Measurements from ENCODE around the gene PREX1.

PREX1 gene

DNA sequence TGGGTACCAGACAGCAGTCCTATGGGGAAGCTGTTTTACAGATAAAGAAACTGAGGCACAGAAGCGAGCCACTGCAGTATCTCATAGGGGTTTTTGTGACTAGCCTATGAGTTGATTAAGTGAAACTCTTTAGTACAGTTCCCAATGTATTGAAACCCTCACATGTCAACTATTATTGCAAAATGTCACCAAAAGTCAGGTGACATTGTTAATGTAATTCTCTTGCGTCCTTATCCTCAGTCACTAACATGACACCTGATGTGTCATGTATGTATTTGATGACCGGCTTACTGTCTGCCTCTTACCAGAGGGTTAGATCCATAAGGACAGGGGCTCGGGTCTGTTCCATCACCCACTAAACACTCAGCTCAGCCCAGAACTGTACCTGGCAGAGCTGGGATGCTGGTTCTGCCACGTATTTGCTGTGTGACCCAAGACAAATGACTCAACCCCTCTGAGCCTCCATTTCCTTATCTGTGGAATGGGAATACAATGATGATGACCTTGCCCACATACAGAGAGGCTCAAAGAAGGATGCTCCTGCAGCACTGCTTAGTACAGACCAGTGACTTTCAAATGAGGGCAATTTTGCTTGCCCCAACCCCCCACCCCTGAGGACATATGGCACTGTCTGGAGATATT is 32.9 kb downstream of the PREX1 start:
- DNase-seq (ENCODE audit: low read depth): no peak

DNA sequence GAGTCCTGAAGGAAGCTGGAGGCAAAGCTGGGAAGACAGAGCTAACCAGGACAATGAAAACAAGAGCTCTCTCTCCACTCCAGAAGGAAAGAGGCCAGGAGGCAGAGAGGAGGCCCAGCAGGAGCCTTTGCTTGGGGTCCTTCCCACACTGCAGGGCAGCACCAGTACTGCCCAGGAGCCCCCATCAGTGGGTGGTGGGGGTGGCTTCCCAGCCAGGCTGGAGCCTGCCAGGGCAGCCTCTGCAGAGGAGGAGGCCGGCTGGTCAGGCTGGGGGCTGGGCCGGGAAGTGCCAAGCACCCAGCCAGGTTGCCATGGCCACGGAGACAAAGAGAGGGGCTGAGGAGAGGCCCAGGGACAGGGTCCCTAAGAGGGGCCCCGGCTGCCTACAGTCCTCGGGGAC is 33.4 kb downstream of the PREX1 start:
- no peak for DNase-seq (ENCODE audit: low read depth)

DNA sequence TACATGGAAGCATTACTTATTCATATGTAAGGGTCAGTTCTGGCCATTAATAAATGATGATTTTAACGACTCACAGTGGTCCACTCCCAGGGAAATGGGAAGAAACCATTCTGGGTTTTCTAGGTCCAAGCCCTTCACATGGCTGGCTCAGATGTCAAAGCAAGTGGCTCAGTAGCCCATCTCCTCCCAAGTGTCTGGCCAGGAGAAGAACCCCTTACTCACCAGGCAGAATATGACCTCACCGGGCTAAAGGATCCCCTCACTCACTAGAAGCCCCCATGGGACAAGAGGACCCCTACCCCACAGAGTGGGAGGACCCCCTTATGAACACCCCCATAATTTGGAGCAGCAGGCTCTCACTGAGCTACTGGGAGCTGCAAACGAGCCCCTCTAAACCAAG is 34.0 kb downstream of the PREX1 start:
- no peak for DNase-seq (ENCODE audit: low read depth)

DNA sequence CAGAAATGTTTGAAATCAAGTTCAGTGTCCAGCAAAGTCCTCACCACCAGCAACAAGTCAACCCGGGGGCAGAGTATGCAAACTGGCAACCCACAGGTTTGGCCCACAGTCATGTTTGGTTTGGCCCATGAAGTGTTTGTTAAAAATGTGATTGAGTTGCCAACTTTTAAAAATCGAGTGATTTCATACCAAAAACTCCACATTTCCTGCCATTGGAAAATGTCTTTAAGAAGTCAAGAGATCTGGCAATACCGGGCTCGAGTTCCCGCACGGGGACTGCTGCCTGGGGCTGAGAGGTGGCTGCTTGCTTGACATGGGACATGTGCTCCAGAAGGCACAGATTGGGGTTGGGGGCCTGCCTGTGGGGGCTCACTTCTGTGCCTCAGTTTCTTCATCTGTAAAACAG is 36.1 kb downstream of the PREX1 start:
- DNase-seq (ENCODE audit: low read depth): peak; percentile 78

DNA sequence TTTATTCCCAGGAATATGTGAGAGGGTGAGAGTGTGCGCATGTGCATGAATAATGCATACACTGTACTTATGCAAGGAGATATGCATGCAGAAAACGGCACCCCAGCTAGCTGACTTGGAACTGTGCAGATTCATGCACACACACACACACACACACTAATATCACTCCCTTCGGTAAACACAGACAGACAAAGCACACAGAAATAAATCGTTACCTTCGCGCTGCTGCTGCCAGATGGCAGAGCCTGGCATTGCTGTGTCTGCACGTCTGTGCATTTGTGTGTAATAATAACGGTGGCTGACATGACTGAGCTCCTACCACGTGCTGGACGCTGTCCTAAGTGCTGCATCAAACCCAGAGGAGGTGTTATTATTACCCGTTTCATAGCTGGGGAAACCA is 36.8 kb downstream of the PREX1 start:
- DNase-seq (ENCODE audit: low read depth): no peak

DNA sequence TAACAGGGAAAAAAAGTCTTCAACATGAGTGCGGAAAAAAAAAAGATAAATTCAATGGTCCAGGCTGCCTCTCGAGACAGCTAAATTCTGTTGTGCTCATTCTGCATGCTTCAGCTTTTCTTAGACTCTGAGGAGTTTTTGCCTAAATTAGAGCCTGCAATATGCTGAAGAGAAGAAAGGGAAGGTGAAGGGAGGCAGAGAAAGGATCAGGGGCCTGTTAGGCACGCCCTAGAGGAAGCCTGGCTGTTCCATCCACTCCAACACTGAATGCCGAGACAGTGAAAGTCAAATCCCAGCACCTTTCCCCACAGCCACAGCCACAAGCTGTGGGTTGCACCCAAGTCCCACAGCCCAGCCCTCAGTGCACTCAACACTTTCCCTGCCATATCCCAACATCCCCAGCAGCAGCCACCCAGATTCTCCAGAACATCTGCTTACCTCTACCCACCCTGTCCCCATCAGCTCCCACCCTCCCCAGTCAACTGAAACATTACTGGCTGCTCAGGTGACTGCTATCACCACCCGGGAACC is 37.3 kb downstream of the PREX1 start:
- no peak for DNase-seq (ENCODE audit: low read depth)

DNA sequence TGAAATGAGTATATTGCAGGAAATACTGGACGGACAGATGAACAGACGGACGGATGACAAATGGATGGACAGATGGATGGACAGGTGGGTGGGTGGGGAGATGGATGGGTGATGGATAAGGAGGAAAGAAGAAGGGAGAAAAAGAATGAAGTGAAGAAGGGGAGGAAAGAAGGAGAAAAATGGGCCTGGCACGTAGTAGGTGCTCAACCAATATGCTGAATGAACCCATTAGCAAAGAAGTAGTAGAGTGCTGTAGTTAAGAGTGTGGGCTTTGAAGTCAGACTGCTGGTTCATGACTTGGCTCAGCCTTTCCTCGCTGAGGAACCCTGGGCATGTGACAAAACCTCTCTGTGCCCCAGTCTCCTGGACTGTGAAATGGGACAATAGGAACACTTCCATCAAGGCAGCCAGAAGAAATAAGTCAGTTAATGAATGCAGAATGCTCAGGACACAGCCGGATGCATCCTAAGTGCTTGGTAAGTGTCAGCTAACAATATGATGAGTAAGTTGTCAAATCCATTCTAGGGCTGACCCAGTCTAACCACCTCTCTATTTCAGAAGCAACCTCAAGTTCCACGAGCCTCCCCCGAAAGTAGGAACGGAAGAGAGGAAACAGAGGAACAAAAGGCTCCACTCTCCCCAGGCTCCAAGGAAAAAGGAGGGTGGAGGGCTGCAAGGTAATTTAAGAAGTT is 37.9 kb downstream of the PREX1 start:
- DNase-seq (ENCODE audit: low read depth): no peak

DNA sequence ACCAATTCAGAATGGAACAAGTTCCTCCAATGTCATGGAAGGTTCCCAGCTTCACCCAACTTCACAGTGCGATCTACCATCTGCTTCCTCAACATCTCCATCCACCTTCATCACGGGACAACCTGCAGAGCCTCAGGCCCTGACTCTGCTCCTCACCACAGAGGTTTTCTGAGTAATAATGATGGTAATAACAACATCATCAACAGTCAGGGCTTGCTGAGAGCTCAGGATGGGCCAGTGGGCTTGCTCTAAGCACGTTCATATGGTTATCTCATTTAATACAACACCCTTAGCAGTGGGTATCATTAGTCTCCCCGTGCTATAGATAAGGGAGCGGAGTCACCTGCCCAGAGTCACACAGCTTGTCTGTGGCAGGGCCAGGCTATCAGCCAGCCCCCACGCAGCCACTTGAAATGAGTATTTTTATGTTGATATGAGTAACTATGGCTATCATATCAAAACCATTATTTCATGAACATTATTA is 38.6 kb downstream of the PREX1 start:
- no peak for DNase-seq (ENCODE audit: low read depth)

DNA sequence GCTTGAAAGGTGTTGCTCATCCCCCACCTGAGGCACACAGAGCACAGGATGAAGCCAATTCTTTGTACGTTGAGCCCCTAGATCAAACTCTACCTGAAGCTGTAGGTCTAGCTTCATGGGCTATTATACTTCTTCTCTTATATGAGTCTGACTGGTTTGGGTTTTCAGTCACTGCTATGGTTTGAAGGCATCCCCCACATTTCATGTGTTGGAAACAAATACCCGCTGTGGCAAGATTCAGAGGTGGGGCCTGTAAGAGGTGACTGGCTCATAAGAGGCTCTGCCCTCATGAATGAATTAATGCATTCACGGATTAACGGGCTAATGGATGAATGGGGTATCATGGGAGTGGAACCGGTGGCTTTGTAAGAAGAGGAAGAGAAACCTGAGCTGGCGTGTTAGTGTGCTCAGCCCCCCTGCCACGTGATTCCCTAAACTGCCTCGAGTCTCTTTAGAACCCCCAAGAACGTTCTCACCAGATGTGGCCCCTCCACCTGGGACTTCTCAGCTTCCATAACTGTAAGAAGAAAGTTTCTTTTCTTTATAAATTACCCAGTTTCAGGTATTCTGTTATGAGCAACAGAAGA is 39.2 kb downstream of the PREX1 start:
- DNase-seq (ENCODE audit: low read depth): no peak

DNA sequence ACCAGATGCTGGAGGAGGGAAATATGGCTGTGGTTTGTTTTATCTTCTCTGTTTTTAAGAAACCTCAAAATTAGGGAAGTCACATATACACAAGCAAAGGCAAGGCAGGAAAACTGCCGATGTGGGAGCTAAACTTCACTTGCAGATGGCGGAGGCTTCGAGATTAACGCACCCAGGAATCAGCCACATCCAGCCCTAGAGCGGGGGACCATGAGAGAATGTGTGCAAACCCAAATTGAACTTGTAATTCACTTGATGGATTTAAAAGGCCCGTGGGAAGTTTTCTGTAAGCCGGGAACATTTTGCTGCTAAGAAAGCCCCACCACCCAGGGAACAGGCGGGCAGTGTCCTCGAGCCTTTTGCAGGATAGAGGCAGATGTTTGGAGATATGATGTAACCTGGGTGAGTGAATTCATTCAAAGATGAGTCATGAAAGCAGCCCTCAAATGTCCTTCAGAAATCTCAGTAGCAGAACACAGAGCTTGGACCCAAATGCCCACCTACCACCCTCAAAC is 39.9 kb downstream of the PREX1 start:
- DNase-seq (ENCODE audit: low read depth): peak; percentile 92

DNA sequence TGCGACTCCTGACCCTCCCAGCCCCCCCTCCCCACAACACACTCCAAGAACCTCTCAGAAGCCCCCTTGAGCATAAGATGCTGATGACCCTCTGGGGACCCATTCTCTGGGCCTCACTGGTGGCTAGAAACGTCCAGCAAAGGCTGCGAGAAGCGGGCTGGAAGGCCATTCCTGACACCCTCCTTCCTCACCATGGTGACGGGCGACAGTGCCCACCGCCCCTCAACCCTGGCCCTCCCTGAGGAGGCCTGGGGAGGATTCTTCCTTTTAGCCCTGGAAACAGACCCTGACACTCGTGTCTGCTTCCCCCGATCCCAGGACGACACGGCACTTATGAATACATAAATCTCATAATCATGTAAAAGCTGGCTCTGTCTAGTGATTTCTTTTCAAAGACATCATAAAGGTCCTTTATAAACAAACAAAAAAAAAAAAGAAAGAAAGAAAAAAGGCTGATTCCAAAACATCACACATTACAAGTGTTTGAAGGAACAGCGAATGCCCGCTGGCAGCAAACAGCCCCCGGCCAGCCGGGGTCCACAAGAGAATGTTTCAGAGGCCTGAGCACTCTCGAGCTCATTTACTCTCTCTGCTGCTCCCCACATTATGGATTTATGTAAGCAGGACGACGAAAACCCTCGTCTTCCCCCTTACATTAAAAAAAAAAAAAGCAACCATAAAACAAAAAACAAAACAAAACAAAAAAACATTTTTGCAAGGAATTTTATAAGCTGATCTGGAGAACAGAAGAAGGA is 40.7 kb downstream of the PREX1 start:
- no peak for DNase-seq (ENCODE audit: low read depth)

DNA sequence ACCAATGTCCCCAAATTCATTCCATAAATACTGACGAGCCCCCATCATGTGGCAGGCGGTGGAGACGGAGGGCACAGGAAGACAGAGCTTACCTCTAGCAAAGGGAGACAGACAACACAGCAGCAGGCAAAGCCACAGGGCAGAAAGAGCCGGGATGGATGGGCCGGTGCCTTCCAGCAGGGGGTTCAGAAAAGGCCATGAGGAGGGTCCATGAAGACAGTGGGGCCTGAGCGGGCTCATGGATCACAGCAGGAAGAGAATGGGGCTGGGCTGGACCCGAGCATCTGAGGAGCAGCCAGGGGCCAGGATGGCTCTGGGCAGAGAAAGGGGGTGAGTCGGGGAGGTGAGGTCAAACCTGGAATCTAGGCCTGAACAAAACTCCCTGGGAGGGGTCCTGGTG is 42.0 kb downstream of the PREX1 start:
- DNase-seq (ENCODE audit: low read depth): no peak

DNA sequence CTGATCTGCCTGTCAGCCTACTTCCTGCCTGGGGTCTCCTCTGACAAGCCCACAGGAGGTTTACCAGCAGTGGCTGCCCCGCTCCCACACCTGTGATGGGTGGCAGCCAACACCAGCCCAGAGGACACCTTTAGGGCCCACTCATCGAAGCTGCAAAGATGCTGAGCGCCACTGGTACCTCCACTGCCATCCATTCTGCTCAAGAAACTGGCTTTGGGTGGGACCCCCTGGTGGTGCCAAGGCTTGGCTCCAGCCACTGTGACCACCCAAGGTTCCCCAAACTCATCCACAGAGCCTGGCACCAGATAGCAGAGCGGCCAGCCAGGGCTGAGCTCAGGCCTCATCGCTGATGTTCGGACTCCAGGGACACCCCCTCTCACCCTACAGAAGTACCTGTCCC is 42.5 kb downstream of the PREX1 start:
- no peak for DNase-seq (ENCODE audit: low read depth)

DNA sequence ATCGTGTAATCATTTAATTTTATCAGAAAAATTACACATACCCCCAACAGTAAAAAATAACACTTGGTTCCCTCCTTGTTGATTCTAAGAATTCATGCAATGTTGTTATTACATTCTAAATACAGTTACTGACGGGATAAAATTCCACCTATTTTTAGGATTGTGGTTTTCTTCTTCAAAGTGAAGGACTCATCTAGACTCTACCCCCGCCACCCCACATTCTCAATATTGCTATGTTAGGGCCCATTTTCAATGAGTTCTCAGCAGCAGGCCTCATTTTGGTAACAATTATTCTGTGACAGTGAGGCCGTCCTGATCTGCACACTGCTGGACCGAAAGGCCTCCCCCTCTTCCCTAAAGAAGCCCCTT is 43.5 kb downstream of the PREX1 start:
- DNase-seq (ENCODE audit: low read depth): no peak

DNA sequence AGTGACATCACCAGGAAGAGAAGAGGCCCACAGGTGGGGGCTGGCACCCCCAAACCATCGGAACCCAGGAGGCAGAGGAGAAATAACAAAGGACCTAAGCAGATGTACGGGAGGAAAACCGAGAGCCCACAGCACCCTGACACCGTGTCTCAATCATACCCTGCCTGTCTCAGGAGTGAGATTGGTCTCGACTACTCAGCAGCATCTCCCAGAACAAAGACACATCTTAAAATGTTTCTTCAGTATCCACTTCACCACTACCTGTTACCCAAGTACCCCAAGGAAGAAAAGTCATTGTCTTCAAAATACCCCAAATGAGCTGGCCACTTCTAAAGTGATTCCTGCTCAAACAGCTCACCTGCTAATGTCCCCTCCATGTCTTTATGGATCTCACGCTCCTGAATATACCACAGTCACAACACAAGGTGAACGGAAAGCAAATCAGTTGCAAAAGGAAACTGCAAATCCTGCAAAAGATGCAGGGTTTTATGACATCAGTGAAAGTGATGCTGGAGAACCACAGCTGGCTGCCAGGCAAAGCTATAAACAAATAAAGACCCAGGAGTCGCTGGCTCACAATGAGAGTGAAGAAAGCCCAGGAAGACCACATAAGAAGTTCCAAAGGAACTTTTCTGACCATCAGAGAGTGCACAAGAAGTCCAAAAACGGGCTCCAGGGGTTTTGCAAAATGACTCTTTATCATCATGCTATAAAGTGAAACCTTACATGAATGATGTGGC is 44.1 kb downstream of the PREX1 start:
- no peak for DNase-seq (ENCODE audit: low read depth)

DNA sequence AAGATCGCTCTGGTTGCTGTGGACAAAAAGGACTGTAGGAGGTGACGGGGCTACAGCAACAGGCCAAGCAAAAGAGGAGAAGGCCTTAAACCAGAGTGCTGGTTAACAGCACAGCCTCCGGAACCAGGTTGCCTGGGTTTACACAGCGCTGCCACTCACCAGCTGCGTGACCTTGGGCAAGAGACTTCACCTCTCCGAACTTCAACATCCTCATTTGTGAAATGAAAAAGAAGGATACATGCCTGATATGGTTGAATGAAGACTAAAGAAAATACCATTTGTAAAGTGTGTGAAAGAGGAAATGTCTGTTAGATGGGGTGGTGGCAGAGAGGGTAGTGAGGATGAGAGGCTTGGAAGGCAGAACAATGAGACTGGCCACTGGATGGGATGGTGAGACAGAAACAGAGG is 44.9 kb downstream of the PREX1 start:
- DNase-seq (ENCODE audit: low read depth): no peak

DNA sequence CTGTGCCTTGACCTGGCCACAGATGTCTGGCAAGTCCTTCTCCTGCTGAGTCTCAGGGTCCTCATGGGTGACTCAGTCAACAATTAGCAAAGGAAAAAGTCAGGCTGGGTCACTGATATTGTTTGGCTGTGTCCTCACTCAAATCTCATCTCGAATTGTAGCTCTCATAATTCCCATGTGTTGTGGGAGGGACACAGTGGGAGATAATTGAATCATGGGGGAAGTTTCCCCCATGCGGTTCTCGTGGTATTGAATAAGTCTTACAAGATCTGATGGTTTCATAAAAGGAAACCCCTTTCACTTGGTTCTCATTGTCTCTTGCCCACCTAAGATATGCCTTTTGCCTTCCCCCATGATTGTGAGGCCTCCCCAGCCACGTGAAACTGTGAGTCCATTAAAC is 45.7 kb downstream of the PREX1 start:
- no peak for DNase-seq (ENCODE audit: low read depth)

DNA sequence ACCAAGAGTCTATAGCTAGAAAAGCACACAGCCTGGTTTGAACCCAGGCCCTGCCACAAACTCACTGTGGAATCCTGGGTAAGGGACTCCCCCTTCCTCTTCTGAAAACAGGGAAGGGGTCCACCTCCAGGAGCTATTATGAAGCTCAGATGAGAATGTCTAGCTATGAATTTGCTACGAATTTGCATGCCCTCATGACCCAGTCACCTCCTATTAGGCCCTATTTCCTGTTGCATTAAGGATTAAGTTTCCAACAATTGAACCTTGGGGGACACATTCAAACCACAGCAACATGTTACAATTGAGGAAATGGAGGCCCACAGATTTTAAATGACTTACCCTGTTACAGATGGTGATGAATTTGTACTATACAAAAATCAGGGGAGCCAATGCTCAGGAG is 46.2 kb downstream of the PREX1 start:
- no peak for DNase-seq (ENCODE audit: low read depth)

DNA sequence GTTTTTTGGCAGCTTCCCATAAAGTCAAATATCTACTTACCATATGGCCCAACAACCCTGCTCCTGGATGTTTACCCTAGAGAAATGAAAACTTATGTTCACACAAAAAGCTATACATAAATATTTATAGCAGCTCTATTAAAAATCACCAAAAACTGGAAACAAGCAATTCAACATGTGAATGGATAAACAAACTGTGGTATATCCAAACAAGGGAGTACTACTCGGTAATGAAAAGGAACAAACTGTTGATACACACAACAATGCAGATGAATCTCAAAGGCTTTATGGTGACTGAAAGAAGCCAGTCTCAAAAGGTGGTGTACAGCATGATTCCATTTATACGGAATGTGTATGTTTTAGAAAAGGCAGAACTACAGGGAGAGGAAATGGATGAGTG is 48.4 kb downstream of the PREX1 start:
- no peak for DNase-seq (ENCODE audit: low read depth)

DNA sequence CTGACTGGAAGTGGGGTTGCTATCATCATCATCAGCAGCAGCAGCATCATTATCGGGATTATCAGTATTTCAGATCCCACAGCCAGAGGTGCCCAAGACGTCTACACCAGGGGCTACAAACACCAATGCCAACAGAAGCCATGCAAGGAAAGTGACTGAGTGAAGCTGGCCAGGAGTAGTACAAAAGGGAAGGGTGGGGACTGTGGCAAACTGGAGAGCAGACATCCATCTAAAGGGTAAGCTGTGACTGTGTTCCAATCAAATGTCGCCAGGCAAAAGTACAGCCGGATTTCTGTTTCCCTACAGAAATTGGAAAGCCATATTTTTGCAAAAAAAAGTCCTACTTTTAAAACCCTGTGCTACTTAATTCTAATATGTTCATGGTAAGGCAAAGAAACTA is 50.0 kb downstream of the PREX1 start:
- no peak for DNase-seq (ENCODE audit: low read depth)

DNA sequence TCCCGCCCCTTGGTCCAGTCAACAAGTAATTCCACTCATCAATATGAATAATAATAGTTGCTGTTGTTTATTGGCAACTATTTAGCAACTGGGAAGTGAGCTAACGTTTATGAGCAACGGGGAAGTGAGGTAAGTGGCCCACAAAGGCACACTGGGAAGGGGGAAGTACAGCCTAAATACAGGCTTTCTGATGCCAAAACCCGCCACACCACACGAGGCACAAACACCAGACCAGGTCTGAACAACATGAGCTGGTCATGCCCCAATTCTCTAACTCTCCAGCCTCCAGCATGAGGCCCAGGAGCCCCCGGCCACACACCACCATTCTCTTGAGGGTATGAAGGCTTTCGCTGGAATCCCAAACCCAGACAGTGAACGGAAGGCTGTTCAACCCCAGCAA is 50.8 kb downstream of the PREX1 start:
- DNase-seq (ENCODE audit: low read depth): no peak

DNA sequence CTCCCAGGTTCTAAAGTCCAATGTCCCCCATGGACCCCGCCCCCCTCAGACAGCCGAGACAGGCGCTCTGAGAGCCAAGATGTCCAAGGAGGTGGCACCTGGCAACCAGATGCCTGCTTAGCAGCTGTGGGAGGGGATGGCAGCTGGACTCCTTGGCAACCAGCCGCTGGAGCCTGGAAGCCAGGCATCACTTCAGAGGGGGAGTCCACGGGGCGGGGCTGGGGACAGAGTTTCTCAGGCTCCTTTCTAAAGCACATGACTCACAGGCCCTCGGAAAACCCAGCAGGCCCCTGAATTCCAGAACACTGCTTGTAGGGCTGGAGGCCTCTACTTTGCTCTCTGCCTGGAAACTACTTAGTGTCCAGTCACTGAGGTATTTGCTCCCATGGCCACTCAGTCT is 51.5 kb downstream of the PREX1 start:
- peak; percentile 85 for DNase-seq (ENCODE audit: low read depth)

Data from HS-5 (cell line).